GM18519 (cell line): ENCODE data around the gene SRSF9.

ENCODE experiments used
- ATAC-seq: cut with Tn5 transposase; IDR thresholded peaks from one replicate; pipeline ENCODE4 v1.9.1; 2021; ENCODE audit warnings: mild to moderate bottlenecking, moderate library complexity; ENCODE audit not compliant: unreplicated experiment, low FRiP score

The SRSF9 gene

GRCh38 chr12:120483621-120484020 lies 14.1 kb upstream of the SRSF9 start:
- ATAC-seq: no peak

- ATAC-seq: no peak
These were observed 11.6 kb upstream of the SRSF9 start for GRCh38 chr12:120481022-120481767.

- ATAC-seq: no peak
These were observed 10.7 kb upstream of the SRSF9 start for GRCh38 chr12:120480211-120480610.

GRCh38 chr12:120479458-120479857 lies 9.9 kb upstream of the SRSF9 start:
- ATAC-seq: no peak

GRCh38 chr12:120475643-120476042 lies 6.1 kb upstream of the SRSF9 start:
- no peak for ATAC-seq

- no peak for ATAC-seq
These were observed 5.0 kb upstream of the SRSF9 start for GRCh38 chr12:120474616-120474960.

- no peak for ATAC-seq
These were observed 4.5 kb upstream of the SRSF9 start for GRCh38 chr12:120473807-120474615.

- ATAC-seq: no peak
These were observed 3.0 kb upstream of the SRSF9 start for GRCh38 chr12:120472521-120472920.

GRCh38 chr12:120470150-120470784 lies 719 bp upstream of the SRSF9 start:
- ATAC-seq: no peak

- ATAC-seq: no peak
These were observed 613 bp downstream of the SRSF9 start for GRCh38 chr12:120468821-120469449.

GRCh38 chr12:120468325-120468820 lies 1.2 kb downstream of the SRSF9 start:
- ATAC-seq: no peak

- no peak for ATAC-seq
These were observed 2.1 kb downstream of the SRSF9 start for GRCh38 chr12:120467439-120467838.

GRCh38 chr12:120466560-120467315 lies 2.8 kb downstream of the SRSF9 start:
- no peak for ATAC-seq

- no peak for ATAC-seq
These were observed 3.8 kb downstream of the SRSF9 start for GRCh38 chr12:120465756-120466155.

- no peak for ATAC-seq
These were observed 5.8 kb downstream of the SRSF9 start for GRCh38 chr12:120463712-120464111.

GRCh38 chr12:120462099-120462640 lies 7.4 kb downstream of the SRSF9 start:
- no peak for ATAC-seq

- no peak for ATAC-seq
These were observed 9.4 kb downstream of the SRSF9 start for GRCh38 chr12:120460157-120460556.

GRCh38 chr12:120457133-120457532 lies 12.4 kb downstream of the SRSF9 start:
- no peak for ATAC-seq

GRCh38 chr12:120455302-120455701 lies 14.2 kb downstream of the SRSF9 start:
- ATAC-seq: no peak

GRCh38 chr12:120453977-120454376 lies 15.6 kb downstream of the SRSF9 start:
- no peak for ATAC-seq
